Body of pancreas (tissue), 4 donors: ENCODE results near the gene MID2.

Source experiments
- POLR2A ChIP-seq, 3 donors: fragments of 450-650 bp; IDR thresholded peaks; one replicate each; pipeline ENCODE4 v1.6.1; 2016; ENCODE audit warnings: antibody characterized with exemption in 3 of 3, mild to moderate bottlenecking in 2 of 3
- TF ChIP-seq, protein P1 (sequence below), 7 experiments: fragments of 450-650 bp in 4 of 7; fragments of 200-600 bp in 3 of 7; sonication (generic) in 3 of 7; IDR thresholded peaks; one replicate each; pipeline ENCODE4 v1.5.1; 2016 to 2019; ENCODE audit warnings: antibody characterized with exemption in 7 of 7

DNA sequence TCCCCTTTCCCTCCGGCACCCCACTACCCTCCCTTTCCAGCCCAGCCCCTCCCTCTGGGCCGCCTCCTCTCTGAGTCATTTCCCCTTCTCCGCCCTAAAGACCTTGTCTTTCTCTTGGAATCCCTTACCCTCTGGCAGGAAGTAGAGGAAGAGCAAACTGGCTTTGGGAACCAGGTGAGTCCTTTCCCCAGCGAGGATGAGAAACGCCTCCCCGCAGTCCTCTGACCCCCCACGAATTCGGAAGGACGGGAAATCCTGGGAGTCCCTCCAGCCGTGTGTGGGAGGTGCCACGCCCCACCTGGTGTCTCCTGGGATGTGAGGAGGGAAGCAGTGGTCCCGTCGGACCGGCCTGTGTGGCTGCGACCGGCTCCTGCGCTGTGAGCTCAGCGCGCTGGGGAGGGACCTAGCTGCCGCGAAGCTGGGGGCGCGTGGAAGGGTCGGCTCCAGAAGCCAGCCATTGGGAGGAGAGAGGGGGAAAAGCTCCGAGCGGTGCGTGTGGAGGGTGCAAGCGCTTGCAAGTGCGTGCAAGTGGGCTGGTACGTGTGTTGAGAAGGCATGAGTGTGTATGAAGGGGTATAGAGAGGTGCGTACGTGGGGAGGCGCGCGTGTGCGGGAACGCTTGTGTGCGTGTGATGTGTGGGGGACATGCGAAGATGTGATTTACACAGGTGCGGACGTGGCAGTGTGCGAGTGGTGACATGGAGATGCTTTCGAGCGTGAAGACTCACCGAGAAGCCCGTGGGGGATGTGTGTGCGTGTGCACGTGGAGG, 110.2 kb downstream of the MID2 start:
- TF ChIP-seq, protein P1, sequence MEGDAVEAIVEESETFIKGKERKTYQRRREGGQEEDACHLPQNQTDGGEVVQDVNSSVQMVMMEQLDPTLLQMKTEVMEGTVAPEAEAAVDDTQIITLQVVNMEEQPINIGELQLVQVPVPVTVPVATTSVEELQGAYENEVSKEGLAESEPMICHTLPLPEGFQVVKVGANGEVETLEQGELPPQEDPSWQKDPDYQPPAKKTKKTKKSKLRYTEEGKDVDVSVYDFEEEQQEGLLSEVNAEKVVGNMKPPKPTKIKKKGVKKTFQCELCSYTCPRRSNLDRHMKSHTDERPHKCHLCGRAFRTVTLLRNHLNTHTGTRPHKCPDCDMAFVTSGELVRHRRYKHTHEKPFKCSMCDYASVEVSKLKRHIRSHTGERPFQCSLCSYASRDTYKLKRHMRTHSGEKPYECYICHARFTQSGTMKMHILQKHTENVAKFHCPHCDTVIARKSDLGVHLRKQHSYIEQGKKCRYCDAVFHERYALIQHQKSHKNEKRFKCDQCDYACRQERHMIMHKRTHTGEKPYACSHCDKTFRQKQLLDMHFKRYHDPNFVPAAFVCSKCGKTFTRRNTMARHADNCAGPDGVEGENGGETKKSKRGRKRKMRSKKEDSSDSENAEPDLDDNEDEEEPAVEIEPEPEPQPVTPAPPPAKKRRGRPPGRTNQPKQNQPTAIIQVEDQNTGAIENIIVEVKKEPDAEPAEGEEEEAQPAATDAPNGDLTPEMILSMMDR (IDR thresholded peaks at IDR 0.05) = no peak
- TF ChIP-seq POLR2A (IDR thresholded peaks at IDR 0.05) = no peak
